RWPE2 (cell line): ENCODE data around the gene MDH2.

Experiments used
- ATAC-seq: fragments of 200-7000 bp; cut with Tn5 transposase; 3 replicates; pipeline ENCODE4 v1.9.1; 2021; ENCODE audit warnings: low read depth
- DNase-seq: peaks from one replicate; pipeline ENCODE4 v3.0.0-alpha.2; 2020; ENCODE audit warnings: low spot score
- H3K27ac ChIP-seq: fragments of 450-650 bp; 2 replicates; pipeline ENCODE4 v1.5.1; 2017; ENCODE audit warnings: mild to moderate bottlenecking; ENCODE audit not compliant: poor library complexity, severe bottlenecking
- H3K27me3 ChIP-seq: fragments of 250-450 bp; sonication (Bioruptor Pico); 2 replicates; pipeline ENCODE4 v1.5.1; 2021; ENCODE audit warnings: mild to moderate bottlenecking, moderate library complexity; ENCODE audit not compliant: insufficient read depth, poor library complexity, severe bottlenecking
- H3K36me3 ChIP-seq: fragments of 250-450 bp; sonication (Bioruptor Pico); 2 replicates; pipeline ENCODE4 v1.5.1; 2020; ENCODE audit warnings: low read depth, mild to moderate bottlenecking, moderate library complexity
- H3K4me1 ChIP-seq: fragments of 250-450 bp; sonication (Bioruptor Pico); 2 replicates; pipeline ENCODE4 v1.5.1; 2021; ENCODE audit warnings: mild to moderate bottlenecking, moderate library complexity; ENCODE audit not compliant: insufficient read depth, poor library complexity, severe bottlenecking
- H3K4me3 ChIP-seq: fragments of 250-450 bp; sonication (Bioruptor Pico); 2 replicates; pipeline ENCODE4 v1.5.1; 2021; ENCODE audit warnings: mild to moderate bottlenecking, moderate library complexity; ENCODE audit not compliant: severe bottlenecking
- H3K9me3 ChIP-seq: fragments of 250-450 bp; sonication (Bioruptor Pico); 2 replicates; pipeline ENCODE4 v1.5.1; 2021; ENCODE audit warnings: mild to moderate bottlenecking, moderate library complexity; ENCODE audit not compliant: severe bottlenecking
- TF ChIP-seq, protein P1 (sequence below): fragments of 450-650 bp; IDR thresholded peaks from one replicate; pipeline ENCODE4 v1.5.1; 2017; ENCODE audit warnings: mild to moderate bottlenecking, moderate library complexity; ENCODE audit not compliant: poor library complexity, severe bottlenecking

Gene MDH2, protein sequence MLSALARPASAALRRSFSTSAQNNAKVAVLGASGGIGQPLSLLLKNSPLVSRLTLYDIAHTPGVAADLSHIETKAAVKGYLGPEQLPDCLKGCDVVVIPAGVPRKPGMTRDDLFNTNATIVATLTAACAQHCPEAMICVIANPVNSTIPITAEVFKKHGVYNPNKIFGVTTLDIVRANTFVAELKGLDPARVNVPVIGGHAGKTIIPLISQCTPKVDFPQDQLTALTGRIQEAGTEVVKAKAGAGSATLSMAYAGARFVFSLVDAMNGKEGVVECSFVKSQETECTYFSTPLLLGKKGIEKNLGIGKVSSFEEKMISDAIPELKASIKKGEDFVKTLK

DNA sequence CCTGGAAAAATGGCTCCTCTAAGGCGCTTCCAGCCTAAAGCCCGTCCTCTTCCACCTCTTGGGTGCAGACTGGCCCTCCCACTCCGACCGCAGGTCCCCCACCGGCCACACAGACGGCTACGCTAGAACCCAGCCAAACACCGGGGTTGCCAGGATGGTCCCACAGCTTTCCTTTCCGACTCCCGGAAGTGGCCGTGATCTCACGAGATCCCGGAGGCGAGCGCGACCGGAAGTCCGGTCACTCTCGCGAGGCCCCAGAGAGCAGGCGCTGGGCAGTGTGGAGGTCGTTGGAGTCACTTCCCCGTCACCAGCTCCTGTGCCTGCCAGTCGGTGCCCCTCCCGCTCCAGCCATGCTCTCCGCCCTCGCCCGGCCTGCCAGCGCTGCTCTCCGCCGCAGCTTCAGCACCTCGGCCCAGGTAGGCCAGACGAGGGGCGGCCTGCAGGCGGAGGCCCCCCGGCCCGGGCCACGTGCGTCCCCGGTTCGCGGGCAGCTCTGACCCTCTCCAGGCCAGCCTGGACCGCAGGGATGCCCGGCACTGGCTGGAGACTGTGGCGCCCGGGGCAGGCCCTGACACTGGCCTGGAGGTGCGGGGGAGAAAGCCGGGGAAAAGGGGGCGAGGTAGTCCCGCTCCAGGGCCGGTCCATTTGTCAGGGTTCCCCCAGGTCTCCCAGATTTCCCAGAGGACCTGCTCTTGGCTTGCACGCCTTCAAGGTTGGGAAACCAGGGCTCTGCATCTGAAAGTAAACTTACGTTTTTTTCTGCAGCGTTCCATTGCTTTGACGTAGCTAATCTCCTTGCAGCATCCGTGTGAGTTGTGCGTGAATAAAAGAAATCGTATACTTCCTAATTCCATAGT is at the start of gene MDH2, which contains the start of gene STYXL1:
Gene MDH2 (plus strand): TSS at position 296 of the 857 bp plus-strand sequence. CDS start 55 bp downstream, at position 351.
Gene STYXL1 (minus strand): TSS at position 190 of the 857 bp plus-strand sequence. CDS start 17,477 bp downstream, outside the sequence.
- H3K4me1 ChIP-seq, result peaks cover 9% of the 10 kb centered on the region
- peak; percentile 92 for ATAC-seq
- DNase-seq, result peak; percentile 95
- H3K4me3 ChIP-seq, result peak within 1 kb of the TSS; percentile 92
- H3K27me3 ChIP-seq, result no peaks in the 10 kb centered on the region
- no peaks in the 10 kb centered on the region for H3K9me3 ChIP-seq
- H3K27ac ChIP-seq, result peak within 1 kb of the TSS; percentile 75
- TF ChIP-seq, protein P1, sequence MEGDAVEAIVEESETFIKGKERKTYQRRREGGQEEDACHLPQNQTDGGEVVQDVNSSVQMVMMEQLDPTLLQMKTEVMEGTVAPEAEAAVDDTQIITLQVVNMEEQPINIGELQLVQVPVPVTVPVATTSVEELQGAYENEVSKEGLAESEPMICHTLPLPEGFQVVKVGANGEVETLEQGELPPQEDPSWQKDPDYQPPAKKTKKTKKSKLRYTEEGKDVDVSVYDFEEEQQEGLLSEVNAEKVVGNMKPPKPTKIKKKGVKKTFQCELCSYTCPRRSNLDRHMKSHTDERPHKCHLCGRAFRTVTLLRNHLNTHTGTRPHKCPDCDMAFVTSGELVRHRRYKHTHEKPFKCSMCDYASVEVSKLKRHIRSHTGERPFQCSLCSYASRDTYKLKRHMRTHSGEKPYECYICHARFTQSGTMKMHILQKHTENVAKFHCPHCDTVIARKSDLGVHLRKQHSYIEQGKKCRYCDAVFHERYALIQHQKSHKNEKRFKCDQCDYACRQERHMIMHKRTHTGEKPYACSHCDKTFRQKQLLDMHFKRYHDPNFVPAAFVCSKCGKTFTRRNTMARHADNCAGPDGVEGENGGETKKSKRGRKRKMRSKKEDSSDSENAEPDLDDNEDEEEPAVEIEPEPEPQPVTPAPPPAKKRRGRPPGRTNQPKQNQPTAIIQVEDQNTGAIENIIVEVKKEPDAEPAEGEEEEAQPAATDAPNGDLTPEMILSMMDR, result no peak
- H3K36me3 ChIP-seq, result peaks cover 14% of the 10 kb centered on the region; the same call in 1 of the 2 replicates

DNA sequence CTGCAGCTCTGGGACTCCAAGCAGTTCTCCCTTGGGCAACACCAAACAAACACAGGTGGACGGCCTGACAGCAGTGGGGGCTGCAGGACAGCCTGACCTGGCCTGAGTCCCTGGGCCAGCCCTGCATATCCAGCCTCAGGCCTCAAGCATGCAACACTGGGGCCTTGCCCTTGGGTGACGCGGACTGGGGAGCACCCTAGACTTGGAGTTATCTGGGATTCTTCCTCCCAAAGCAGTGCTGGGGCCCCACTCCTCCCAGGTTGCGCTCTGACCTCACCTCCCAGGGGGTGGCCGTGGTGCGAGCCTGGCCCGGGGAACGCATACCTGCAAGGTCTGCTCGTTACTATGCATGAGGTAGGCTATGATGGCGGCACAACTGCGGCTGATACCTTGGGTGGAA is 47.3 kb upstream of the MDH2 start:
- no peak overlapping the region for H3K27ac ChIP-seq
- DNase-seq (peak; percentile 50), ATAC-seq (no peak)
- no peaks in the 10 kb centered on the region for H3K4me1 ChIP-seq
- H3K27me3 ChIP-seq, result no peaks in the 10 kb centered on the region
- TF ChIP-seq, protein P1, result no peak
- no peak overlapping the region for H3K4me3 ChIP-seq
- no peaks in the 10 kb centered on the region for H3K9me3 ChIP-seq
- peaks cover 15% of the 10 kb centered on the region for H3K36me3 ChIP-seq

DNA sequence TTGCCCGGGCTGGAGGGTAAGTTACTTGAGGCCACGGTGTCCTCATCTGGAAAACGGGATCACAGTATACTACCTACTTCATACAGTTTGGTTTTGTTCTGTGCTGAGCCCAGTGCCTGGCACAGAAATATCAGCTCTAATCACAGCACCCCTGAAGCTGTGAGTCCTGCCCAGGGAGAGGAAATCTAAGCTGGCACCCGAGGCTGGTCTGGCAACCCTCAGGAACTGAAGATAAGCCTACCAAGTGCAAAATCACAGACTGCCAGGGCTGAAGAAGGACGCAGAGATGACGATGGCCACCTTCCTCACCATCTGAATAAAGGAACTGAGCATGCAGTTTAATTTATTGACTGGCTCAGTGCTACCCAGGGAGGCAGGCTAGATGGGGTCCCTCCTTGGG is 45.8 kb upstream of the MDH2 start:
- Histone ChIP-seq H3K9me3 (no peaks in the 10 kb centered on the region), H3K27ac (no peak overlapping the region), H3K27me3 (no peaks in the 10 kb centered on the region), H3K4me1 (no peaks in the 10 kb centered on the region), H3K36me3 (peaks cover 11% of the 10 kb centered on the region), H3K4me3 (no peak overlapping the region)
- DNase-seq (no peak), ATAC-seq (no peak)
- TF ChIP-seq, protein P1, result no peak

DNA sequence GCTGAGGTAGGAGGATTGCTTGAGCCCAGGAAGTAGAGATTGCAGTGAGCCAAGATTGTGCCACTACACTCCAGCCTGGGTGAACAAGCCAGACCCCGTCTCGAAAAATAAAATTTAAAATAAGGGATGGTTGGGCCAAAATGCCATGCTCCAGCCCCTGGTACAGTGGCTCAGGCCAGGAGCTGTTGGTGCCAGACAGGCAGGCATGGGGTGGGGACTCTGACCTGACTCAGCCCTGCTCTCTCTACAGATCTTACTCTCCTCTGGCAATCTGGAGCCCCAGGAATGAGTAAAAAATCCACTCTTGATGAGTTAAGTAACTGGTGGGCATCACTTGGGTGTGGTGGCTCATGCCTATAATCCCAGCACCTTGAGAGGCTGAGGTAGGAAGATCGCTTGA is 45.1 kb upstream of the MDH2 start:
- Histone ChIP-seq H3K27ac (no peak overlapping the region), H3K9me3 (no peaks in the 10 kb centered on the region), H3K36me3 (peaks cover 11% of the 10 kb centered on the region), H3K4me3 (no peak overlapping the region), H3K4me1 (no peaks in the 10 kb centered on the region), H3K27me3 (no peaks in the 10 kb centered on the region)
- ATAC-seq (no peak), DNase-seq (no peak)
- TF ChIP-seq, protein P1, result no peak
